GM12878 (cell line): ENCODE data around the gene ASAP3. TPM values are rescaled to one million over a fixed set of nuclear protein-coding genes. Genes with fewer than 3 reads are reported as not detected.

Experiments
- ATAC-seq: fragments of 200-7000 bp; cut with Tn5 transposase; 3 replicates; pipeline ENCODE4 v1.9.1; 2020; ENCODE audit warnings: mild to moderate bottlenecking, moderate library complexity
- BruUV-seq: library from RNA; stranded (reverse); fragments of 400-500 nt; replicated peaks from 2 replicates; lab custom pipeline; 2021; lab: Mats Ljungman, UMichigan
- CTCF ChIA-PET: fragments of 300-600 bp; sonication (Branson Sonifier 250); formaldehyde crosslinking; extraction: SDS; loops from one replicate; lab custom pipeline; 2021; ENCODE audit warnings: inconsistent platforms; lab: Yijun Ruan, JAX
- POLR2A ChIA-PET: fragments of 350-600 bp; formaldehyde crosslinking; extraction: SDS; loops from one replicate; lab custom pipeline; 2021; ENCODE audit warnings: inconsistent platforms; lab: Charles Lee
- RAD21 ChIA-PET: fragments of 300-600 bp; sonication (Branson Sonifier 250); formaldehyde crosslinking; loops from one replicate; lab custom pipeline; 2023; ENCODE audit warnings: antibody characterized with exemption; ENCODE audit not compliant: unreplicated experiment; lab: Charles Lee
- SMC1A ChIA-PET: fragments of 300-600 bp; sonication (Branson Sonifier 250); formaldehyde crosslinking; loops from one replicate; lab custom pipeline; 2023; ENCODE audit not compliant: unreplicated experiment, uncharacterized antibody; lab: Charles Lee
- DNase-seq: peaks from one replicate; pipeline ENCODE4 v3.0.0-alpha.2; 2011; ENCODE audit warnings: low read depth, low spot score
- FAIRE-seq: peaks from 3 replicates; lab custom pipeline; 2011; peaks lifted over from hg19 to GRCh38; lab: Jason Lieb, UNC
- H2AFZ ChIP-seq: 2 replicates; pipeline ENCODE4 v1.6.0; 2011; ENCODE audit warnings: low read depth, low read length, control low read depth; ENCODE audit not compliant: control insufficient read depth
- H3K27ac ChIP-seq: 2 replicates; pipeline ENCODE4 v1.5.1; 2011; ENCODE audit warnings: control low read depth; ENCODE audit not compliant: control insufficient read depth, insufficient read depth
- H3K27me3 ChIP-seq, 2 experiments: replicated peaks in 1 of 2; 2 replicates each; pipeline versions ENCODE4 v1.6.0 to v1.6.1; 2011; ENCODE audit warnings: low read length in 1 of 2; ENCODE audit not compliant: control insufficient read depth in 2 of 2, insufficient read depth in 2 of 2
- H3K36me3 ChIP-seq, 2 experiments: 2 replicates each; pipeline ENCODE4 v1.5.1; 2011; ENCODE audit warnings: low read length in 1 of 2; ENCODE audit not compliant: control insufficient read depth in 2 of 2, insufficient read depth in 2 of 2
- H3K4me1 ChIP-seq: 2 replicates; pipeline ENCODE4 v1.6.1; 2011; ENCODE audit warnings: mild to moderate bottlenecking, low read length, moderate library complexity, mixed read lengths; ENCODE audit not compliant: control insufficient read depth, insufficient read depth
- H3K4me2 ChIP-seq: 2 replicates; pipeline ENCODE4 v1.6.0; 2011; ENCODE audit warnings: control low read depth; ENCODE audit not compliant: control insufficient read depth, insufficient read depth
- H3K4me3 ChIP-seq: fragments of 200-600 bp; sonication (generic); 2 replicates; pipeline ENCODE4 v1.5.1; 2016
- H3K79me2 ChIP-seq: 2 replicates; pipeline ENCODE4 v1.6.0; 2011; ENCODE audit warnings: low read length; ENCODE audit not compliant: control insufficient read depth, insufficient read depth
- H3K9ac ChIP-seq: 2 replicates; pipeline ENCODE4 v1.8.0; 2011; ENCODE audit warnings: low read length, control low read depth, mixed read lengths; ENCODE audit not compliant: control insufficient read depth, insufficient read depth
- H3K9me3 ChIP-seq: replicated peaks from 3 replicates; pipeline ENCODE4 v1.5.1; 2011; ENCODE audit warnings: mild to moderate bottlenecking, low read length; ENCODE audit not compliant: control insufficient read depth, insufficient read depth
- H4K20me1 ChIP-seq: 2 replicates; pipeline ENCODE4 v1.6.0; 2011; ENCODE audit not compliant: control insufficient read depth, insufficient read depth
- BCL11A ChIP-seq: IDR thresholded peaks from 2 replicates; pipeline ENCODE4 v1.6.1; 2011; ENCODE audit warnings: low read depth, low read length
- CBFB ChIP-seq: IDR thresholded peaks from 2 replicates; pipeline ENCODE4 v1.6.1; 2016; ENCODE audit warnings: antibody characterized with exemption, low read depth
- EZH2 ChIP-seq: IDR thresholded peaks from 2 replicates; pipeline ENCODE4 v1.6.1; 2012; ENCODE audit warnings: low read depth, mild to moderate bottlenecking, control low read depth, inconsistent platforms, low read length, borderline replicate concordance; ENCODE audit not compliant: control insufficient read depth
- RELA ChIP-seq: fragments of 450-650 bp; IDR thresholded peaks from 2 replicates; pipeline ENCODE4 v1.8.0; 2014; ENCODE audit warnings: borderline replicate concordance; ENCODE audit not compliant: partially characterized antibody
- RUNX3 ChIP-seq: IDR thresholded peaks from 2 replicates; pipeline ENCODE4 v1.6.1; 2012; ENCODE audit warnings: low read length, inconsistent platforms
- SIX5 ChIP-seq: IDR thresholded peaks from 2 replicates; pipeline ENCODE4 v1.6.1; 2011; ENCODE audit warnings: mild to moderate bottlenecking, low read depth, low read length, moderate library complexity; ENCODE audit not compliant: severe bottlenecking
- USF2 ChIP-seq: IDR thresholded peaks from 2 replicates; pipeline ENCODE4 v1.6.1; 2011; ENCODE audit warnings: low read depth, low read length, improper control_type of control experiment, borderline replicate concordance
- WGBS: methylation state at CpG from one replicate; pipeline ENCODE4 v1.1.6; 2016; ENCODE audit warnings: low lambda C conversion rate; ENCODE audit not compliant: insufficient replicate concordance, insufficient coverage; ENCODE audit errors: missing lambda C conversion rate; 5-methylcytosine and 5-hydroxymethylcytosine counted together
- in situ Hi-C: fragments of 300-500 bp; cut with MboI; formaldehyde crosslinking; loops from 9 replicates; pipeline ENCODE4 v1.14.3; 2018; ENCODE audit warnings: mixed read lengths
- intact Hi-C: fragments of 100-400 bp; cut with micrococcal nuclease; formaldehyde crosslinking; loops from one replicate; pipeline ENCODE4 v1.14.2; 2022; ENCODE audit not compliant: unreplicated experiment
- polyA plus RNA-seq, 11 experiments: library from polyadenylated mRNA; depleted of rRNA in 4 of 11; unstranded in 6 of 11; stranded (reverse) in 5 of 11; fragments of >200 nt; fragmentation: Nextera tagmentation in 4 of 11; fragmentation: Illumina TruSeq in 1 of 11; extraction: Ambion mirVana in 4 of 11; extraction: Trizol in 1 of 11; gene quantifications; 1 replicate in 1 of 11; 2 replicates in 10 of 11; pipeline versions ENCODE4 v1.2.1 to v1.2.3, GENCODE V29; 2011 to 2016; ENCODE audit warnings: inconsistent platforms in 2 of 11, missing spikeins in 2 of 11, low read depth in 1 of 11
- total RNA-seq, 4 experiments: library from RNA; depleted of rRNA in 3 of 4; stranded (reverse); fragments of >200 nt in 3 of 4; fragmentation: Illumina TruSeq in 1 of 4; extraction: Trizol in 1 of 4; gene quantifications; 2 replicates each; pipeline versions ENCODE4 v1.2.1 to v1.2.3, GENCODE V29; 2013 to 2021
- TF ChIP-seq, protein P1 (sequence below): fragments of 450-650 bp; IDR thresholded peaks from 2 replicates; pipeline ENCODE4 v1.6.1; 2016; ENCODE audit warnings: mild to moderate bottlenecking, moderate library complexity, borderline replicate concordance
- TF ChIP-seq, protein P2 (sequence below): IDR thresholded peaks from 2 replicates; pipeline ENCODE4 v1.6.1; 2012; ENCODE audit warnings: low read depth, low read length, improper control_type of control experiment
- TF ChIP-seq, protein P3 (sequence below): fragments of 450-650 bp; IDR thresholded peaks from 2 replicates; pipeline ENCODE4 v1.6.1; 2017; ENCODE audit warnings: mild to moderate bottlenecking, moderate library complexity
- TF ChIP-seq, protein P4 (sequence below): IDR thresholded peaks from 2 replicates; pipeline ENCODE4 v1.6.1; 2011; ENCODE audit warnings: borderline replicate concordance, low read depth, mild to moderate bottlenecking, moderate library complexity, mixed read lengths, low read length; ENCODE audit not compliant: insufficient read depth; ENCODE audit errors: extremely low read length

The ASAP3 gene
- total and polyA plus RNA-seq, 10 of the 15 experiments (the other 5 are each of a cell fraction or from before 2014, with no cell fraction given), result 0.04 to 0.92 (median 0.34) TPM; not detected in 1

GRCh38 chr1:23451441-23451840, 32.5 kb downstream of the ASAP3 start:
- Histone ChIP-seq H4K20me1 (no peaks in the 10 kb centered on the region), H3K4me2 (no peak overlapping the region)
- 0% methylated on average over 1 of the region's 1 CpG for WGBS
- intact Hi-C loops, result no loop called here
- SMC1A ChIA-PET, result no interaction called here
- TF ChIP-seq RUNX3 (no peak), CBFB (no peak), EZH2 (no peak), RELA (no peak), USF2 (no peak), SIX5 (no peak), BCL11A (no peak)
- TF ChIP-seq, protein P1, sequence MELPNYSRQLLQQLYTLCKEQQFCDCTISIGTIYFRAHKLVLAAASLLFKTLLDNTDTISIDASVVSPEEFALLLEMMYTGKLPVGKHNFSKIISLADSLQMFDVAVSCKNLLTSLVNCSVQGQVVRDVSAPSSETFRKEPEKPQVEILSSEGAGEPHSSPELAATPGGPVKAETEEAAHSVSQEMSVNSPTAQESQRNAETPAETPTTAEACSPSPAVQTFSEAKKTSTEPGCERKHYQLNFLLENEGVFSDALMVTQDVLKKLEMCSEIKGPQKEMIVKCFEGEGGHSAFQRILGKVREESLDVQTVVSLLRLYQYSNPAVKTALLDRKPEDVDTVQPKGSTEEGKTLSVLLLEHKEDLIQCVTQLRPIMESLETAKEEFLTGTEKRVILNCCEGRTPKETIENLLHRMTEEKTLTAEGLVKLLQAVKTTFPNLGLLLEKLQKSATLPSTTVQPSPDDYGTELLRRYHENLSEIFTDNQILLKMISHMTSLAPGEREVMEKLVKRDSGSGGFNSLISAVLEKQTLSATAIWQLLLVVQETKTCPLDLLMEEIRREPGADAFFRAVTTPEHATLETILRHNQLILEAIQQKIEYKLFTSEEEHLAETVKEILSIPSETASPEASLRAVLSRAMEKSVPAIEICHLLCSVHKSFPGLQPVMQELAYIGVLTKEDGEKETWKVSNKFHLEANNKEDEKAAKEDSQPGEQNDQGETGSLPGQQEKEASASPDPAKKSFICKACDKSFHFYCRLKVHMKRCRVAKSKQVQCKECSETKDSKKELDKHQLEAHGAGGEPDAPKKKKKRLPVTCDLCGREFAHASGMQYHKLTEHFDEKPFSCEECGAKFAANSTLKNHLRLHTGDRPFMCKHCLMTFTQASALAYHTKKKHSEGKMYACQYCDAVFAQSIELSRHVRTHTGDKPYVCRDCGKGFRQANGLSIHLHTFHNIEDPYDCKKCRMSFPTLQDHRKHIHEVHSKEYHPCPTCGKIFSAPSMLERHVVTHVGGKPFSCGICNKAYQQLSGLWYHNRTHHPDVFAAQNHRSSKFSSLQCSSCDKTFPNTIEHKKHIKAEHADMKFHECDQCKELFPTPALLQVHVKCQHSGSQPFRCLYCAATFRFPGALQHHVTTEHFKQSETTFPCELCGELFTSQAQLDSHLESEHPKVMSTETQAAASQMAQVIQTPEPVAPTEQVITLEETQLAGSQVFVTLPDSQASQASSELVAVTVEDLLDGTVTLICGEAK, result no peak
- TF ChIP-seq, protein P2, sequence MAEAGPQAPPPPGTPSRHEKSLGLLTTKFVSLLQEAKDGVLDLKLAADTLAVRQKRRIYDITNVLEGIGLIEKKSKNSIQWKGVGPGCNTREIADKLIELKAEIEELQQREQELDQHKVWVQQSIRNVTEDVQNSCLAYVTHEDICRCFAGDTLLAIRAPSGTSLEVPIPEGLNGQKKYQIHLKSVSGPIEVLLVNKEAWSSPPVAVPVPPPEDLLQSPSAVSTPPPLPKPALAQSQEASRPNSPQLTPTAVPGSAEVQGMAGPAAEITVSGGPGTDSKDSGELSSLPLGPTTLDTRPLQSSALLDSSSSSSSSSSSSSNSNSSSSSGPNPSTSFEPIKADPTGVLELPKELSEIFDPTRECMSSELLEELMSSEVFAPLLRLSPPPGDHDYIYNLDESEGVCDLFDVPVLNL, result no peak
- TF ChIP-seq, protein P3, sequence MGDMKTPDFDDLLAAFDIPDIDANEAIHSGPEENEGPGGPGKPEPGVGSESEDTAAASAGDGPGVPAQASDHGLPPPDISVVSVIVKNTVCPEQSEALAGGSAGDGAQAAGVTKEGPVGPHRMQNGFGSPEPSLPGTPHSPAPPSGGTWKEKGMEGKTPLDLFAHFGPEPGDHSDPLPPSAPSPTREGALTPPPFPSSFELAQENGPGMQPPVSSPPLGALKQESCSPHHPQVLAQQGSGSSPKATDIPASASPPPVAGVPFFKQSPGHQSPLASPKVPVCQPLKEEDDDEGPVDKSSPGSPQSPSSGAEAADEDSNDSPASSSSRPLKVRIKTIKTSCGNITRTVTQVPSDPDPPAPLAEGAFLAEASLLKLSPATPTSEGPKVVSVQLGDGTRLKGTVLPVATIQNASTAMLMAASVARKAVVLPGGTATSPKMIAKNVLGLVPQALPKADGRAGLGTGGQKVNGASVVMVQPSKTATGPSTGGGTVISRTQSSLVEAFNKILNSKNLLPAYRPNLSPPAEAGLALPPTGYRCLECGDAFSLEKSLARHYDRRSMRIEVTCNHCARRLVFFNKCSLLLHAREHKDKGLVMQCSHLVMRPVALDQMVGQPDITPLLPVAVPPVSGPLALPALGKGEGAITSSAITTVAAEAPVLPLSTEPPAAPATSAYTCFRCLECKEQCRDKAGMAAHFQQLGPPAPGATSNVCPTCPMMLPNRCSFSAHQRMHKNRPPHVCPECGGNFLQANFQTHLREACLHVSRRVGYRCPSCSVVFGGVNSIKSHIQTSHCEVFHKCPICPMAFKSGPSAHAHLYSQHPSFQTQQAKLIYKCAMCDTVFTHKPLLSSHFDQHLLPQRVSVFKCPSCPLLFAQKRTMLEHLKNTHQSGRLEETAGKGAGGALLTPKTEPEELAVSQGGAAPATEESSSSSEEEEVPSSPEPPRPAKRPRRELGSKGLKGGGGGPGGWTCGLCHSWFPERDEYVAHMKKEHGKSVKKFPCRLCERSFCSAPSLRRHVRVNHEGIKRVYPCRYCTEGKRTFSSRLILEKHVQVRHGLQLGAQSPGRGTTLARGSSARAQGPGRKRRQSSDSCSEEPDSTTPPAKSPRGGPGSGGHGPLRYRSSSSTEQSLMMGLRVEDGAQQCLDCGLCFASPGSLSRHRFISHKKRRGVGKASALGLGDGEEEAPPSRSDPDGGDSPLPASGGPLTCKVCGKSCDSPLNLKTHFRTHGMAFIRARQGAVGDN, result no peak
- TF ChIP-seq, protein P4, sequence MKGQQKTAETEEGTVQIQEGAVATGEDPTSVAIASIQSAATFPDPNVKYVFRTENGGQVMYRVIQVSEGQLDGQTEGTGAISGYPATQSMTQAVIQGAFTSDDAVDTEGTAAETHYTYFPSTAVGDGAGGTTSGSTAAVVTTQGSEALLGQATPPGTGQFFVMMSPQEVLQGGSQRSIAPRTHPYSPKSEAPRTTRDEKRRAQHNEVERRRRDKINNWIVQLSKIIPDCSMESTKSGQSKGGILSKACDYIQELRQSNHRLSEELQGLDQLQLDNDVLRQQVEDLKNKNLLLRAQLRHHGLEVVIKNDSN, result no peak
- TF ChIP-seq, all 136 proteins: peak for 0
- H3K9ac ChIP-seq, result no peak overlapping the region
- in situ Hi-C loops, result no loop called here
- H3K9me3 ChIP-seq, result no peaks in the 10 kb centered on the region
- ChIA-PET CTCF (interaction anchor here (1.3 kb wide), 1 partner anchor 46 kb away, joined by 4 read pairs; no protein-coding TSS in a partner anchor), RAD21 (no interaction called here), POLR2A (no interaction called here)
- no peak overlapping the region for H3K4me3 ChIP-seq
- no peak for DNase-seq
- no peak overlapping the region for H3K27ac ChIP-seq
- no peaks in the 10 kb centered on the region for H3K36me3 ChIP-seq
- no TSS peak for BruUV-seq
- no peak overlapping the region for H2AFZ ChIP-seq
- no peak; the same call in 2 of the 3 replicates for ATAC-seq
- H3K27me3 ChIP-seq, result peaks cover 2 to 3% of the 10 kb centered on the region in 2 experiments; a peak in 3 of 4 replicates
- H3K79me2 ChIP-seq, result no peaks in the 10 kb centered on the region
- FAIRE-seq, result no peak
- no peaks in the 10 kb centered on the region for H3K4me1 ChIP-seq
